CD4-positive, alpha-beta T cell treated with Interleukin-17A for 4 hours (primary cell): ENCODE data around the gene BCL11A.

Experiments
- DNase-seq: peaks from one replicate; pipeline ENCODE4 v3.0.0-alpha.2; 2020; ENCODE audit warnings: mixed read lengths

The BCL11A gene

DNA sequence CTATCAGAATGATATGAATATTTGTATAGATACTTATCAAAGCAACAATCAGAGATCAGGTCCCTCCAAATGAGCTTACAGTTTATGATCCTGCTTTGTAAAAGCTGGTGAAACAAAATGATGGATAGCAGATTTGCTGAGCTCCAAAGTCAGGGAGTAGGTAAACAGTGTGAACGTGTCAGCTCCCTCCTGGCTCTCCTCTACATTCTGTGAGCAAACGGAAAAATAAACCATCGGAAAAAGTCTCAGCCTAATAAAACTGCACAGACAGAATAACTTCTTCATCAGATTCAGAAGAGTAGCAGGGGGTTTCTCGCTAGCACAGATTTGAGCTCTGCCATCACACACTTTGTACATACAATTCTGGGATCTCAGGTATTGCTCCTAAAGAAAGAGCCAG, 51.3 kb downstream of the BCL11A start:
- no peak for DNase-seq

DNA sequence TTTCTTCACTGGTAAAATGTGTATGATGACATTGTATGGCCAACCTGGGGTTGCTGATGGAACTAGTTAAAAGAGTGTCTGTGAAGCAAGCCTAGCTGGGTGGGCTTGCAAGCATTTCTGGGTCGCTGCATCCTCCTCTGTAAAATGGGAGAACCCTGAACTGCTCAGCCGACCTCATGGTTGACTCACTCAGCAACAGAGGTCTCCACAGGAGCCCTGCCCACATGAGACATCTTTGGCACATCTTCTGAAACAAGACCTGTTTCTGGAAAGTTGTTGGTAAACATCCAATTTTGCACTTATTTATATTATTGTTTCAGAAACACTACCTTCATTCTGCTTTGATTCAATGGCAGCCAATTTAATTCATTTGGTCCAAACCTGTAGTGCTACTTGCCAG, 52.6 kb downstream of the BCL11A start:
- no peak for DNase-seq

DNA sequence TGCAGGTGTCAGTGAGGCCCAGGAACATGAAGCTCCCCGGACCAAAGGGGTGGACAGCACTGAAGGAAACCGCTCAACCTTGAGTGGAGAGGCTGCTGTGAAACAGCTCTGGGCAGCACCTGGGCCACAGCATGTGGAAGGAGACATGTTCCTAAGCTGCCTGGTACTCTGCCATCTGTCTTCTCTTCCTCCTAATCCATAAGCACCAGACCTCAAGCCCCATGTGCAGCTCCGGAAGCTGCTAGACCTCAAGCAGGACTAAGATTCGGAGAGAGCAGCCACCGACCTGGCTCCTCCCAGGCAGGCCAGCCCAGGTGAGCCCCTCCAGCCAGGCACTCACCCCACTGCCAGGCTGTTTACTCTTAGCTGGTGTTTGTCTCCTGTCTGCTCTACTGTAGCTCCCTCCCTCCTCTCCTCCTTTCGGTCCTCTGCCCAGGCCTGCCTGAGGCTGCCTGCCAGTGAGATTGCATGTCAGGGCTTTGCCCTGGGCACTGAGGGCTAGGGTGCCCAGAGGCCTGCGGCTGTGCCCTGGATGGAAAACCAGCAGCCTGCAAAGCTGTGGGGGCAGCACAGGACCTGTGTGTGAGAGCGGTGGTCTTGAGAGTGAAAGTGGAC, 53.7 kb downstream of the BCL11A start:
- no peak for DNase-seq

DNA sequence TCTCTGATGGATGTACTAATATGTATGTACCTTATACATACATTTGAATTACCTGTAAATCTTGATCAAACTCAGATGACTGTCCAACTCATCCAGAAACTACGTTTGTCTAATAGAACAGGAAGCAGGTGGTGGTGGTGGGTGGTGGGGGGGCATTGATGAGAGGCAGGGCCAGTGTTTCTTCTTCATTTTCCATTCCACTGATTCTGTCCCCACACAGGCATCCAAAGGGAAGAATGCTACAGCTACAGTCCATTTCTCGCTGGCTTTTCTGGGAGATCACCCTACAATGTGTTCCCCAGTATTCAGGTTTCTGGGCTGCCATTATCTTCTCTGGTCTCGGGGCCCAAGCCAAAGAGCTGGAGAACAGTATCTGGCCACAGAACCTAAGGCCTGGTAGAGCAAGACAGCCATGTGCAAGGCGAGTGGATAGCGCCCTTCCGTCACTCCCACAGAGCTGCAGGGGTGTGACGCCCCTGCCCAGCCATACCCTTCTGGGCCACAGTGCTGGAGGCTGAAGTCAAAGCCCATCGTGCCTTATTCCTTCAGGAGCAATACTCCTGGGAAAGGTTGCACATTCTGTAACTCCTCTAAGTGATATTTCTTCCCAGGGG, 54.5 kb downstream of the BCL11A start:
- DNase-seq: no peak

DNA sequence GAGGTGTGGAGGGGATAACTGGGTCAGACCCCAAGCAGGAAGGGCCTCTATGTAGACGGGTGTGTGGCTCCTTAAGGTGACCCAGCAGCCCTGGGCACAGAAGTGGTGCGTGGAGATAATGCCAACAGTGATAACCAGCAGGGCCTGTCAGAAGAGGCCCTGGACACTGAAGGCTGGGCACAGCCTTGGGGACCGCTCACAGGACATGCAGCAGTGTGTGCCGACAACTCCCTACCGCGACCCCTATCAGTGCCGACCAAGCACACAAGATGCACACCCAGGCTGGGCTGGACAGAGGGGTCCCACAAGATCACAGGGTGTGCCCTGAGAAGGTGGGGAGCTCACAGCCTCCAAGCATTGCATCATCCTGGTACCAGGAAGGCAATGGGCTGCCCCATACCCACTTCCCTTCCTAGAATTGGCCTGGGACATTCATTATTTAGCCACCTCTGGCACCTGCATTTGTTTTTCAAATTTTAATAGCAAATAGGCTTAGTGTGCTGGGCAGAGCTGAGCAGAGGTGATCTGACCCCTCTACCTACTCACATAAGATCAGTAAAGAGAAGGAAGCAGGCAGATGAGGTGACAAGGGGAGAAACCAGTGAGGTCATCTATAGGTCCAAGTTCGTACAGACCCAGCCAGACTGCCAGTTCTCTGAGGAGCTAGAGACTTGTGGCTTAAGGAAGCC, 55.2 kb downstream of the BCL11A start:
- no peak for DNase-seq

DNA sequence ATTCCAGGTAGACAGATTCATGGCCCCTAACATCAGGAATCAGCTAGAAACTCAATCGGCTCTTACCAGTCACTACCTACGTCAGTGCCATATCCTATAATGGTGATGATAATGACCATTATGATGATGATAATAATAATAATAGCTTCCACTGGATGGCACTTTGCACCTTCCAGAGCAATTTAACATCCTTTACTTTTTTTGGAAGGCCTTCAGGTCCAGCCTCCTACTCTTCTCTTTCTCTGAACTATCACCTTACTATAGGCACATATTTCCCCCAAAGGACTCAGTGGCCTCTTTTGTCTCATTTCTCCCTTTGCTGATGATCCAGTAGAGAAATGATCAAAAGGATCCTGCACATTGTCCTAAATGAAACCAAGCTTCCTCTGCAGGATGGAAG, 56.0 kb downstream of the BCL11A start:
- DNase-seq: no peak

DNA sequence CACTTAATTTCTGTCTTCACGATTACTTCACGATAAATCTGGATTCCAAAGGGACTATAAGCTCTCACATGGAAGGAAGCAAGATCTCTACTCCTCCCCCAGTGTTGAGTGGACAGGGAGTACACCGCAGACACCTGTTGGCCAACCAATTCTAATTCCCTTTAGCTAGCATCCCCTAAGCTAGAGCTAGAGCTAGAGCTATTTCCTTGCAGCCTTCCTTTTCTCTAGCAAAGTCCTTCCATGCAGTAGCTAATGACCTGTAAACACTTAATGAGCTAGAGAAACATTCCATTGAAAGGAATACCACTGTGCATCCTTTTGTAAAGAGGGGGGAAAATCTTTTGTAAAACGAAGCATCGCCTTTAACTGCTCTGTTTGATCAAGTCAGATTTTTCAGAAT, 56.5 kb downstream of the BCL11A start:
- DNase-seq: no peak

DNA sequence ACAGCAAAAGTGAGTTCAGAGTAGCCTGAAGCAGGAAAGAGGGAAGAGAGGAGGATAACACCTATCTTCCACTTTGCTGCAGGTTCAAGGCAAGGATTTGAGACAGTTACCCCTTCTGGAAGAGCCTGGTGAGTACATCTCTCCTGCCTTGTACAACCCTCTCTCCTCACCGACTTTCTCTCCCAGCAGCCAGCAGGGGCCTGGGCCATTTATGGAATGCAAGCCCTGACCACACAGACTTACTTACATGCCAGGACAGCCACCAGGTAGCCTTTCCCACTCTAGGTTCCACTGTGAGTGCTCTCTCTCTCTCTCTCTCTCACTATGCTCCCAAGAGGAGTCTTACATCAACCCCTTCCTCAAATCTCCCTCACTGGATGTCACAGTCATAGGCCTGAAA, 57.0 kb downstream of the BCL11A start:
- DNase-seq: no peak

DNA sequence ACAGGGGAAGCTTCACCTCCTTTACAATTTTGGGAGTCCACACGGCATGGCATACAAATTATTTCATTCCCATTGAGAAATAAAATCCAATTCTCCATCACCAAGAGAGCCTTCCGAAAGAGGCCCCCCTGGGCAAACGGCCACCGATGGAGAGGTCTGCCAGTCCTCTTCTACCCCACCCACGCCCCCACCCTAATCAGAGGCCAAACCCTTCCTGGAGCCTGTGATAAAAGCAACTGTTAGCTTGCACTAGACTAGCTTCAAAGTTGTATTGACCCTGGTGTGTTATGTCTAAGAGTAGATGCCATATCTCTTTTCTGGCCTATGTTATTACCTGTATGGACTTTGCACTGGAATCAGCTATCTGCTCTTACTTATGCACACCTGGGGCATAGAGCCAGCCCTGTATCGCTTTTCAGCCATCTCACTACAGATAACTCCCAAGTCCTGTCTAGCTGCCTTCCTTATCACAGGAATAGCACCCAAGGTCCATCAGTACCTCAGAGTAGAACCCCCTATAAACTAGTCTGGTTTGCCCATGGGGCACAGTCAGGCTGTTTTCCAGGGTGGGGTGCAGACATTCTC, 58.3 kb downstream of the BCL11A start:
- DNase-seq: no peak

DNA sequence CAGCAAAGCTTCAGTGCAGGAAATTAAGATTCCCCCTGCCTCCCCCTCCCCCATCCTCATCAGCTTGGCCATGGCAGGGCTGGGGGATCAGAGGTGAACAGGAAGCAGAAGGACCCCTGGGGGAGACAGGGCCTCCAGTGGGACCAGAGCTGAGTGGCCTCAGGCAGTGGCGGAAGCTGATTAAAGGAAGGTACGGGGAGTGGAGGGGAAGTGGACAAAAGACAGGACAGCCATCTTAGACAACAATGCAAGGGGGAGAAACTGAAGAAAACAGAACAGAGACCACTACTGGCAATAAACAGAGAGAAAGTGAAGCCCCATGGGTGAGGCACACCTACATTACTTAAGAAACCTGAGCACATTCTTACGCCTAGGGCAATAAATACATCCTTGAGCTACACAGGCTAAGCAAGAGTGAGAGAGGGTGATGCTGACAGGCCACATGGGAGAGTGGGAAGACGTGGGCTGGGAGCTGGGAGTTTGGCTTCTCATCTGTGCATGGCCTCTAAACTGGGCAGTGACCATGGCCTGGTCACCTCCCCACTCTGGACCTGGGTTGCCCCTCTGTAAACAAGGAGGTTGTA, 59.6 kb downstream of the BCL11A start:
- DNase-seq: no peak

DNA sequence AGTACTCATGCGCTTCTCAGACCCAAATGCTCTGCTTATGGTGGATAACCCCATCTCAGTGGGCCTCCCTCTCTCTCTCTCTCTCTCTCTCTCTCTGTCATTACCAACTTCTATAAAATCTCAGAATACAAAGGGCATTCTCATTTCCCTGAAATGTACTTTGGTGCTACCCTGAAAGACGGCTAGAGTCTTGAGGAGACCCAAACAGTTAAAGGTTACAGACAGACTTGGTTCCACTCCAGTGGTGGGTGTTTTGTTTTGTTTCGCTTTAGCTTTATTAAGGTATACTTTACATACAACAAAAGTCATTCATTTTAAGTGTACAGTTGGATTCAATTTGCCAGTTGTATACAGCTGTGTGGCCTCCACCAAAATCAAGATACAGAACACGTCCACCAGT, 60.9 kb downstream of the BCL11A start:
- no peak for DNase-seq

DNA sequence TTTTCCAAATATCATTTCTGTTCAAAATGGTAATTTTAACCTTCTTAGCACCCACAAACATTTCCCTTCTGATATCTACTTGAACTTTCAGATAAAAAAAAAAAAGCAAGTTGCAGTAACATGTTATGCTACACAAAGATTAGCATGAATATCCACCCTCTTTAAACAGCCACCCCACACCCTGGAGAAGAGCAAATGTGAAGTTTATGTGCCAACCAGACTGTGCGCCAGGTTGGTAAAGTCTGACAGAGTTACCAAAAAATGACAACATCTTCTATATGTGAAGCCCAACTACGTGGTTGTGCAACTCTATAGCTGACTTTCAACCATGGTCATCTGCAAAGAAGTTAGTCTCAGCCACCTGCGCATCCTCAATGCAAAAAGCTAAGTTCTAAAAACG, 62.6 kb downstream of the BCL11A start:
- no peak for DNase-seq

DNA sequence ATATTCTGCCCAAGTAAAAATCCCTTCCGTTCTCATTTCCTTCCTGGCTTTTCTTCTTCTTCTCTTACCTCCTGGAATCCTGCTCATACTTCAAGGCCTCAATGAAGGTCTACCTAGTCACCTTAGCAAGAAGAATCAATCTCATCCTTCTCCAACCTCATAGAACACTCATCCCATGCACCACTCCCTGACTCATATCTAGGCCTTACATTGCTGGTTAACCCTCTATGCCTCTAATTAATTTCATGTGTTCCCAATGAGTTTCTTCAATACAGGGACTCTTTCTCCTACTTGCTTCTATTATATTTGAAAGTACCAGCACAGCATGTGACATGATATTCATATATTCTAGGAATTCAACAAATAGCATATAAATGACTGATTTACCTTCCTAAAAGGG, 63.0 kb downstream of the BCL11A start:
- no peak for DNase-seq

DNA sequence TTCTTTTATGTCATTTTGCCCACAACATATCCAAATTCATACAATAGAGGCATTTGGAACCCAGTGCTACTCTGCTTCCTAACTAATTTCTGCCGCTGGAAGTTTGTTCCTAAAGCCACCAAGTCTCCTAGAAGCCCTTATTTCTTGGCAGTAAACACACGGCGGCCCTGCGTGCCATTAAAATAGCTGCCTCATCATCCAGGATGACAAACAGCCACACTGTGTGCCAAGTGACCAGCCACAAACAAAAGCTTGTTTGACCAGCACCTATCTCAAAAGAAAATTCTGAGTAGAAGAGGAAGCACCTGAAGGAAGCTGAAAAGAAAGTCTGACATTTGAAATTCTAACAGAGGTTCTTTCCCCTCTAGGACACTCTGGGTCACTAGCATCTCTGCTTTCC, 64.2 kb downstream of the BCL11A start:
- DNase-seq: no peak

DNA sequence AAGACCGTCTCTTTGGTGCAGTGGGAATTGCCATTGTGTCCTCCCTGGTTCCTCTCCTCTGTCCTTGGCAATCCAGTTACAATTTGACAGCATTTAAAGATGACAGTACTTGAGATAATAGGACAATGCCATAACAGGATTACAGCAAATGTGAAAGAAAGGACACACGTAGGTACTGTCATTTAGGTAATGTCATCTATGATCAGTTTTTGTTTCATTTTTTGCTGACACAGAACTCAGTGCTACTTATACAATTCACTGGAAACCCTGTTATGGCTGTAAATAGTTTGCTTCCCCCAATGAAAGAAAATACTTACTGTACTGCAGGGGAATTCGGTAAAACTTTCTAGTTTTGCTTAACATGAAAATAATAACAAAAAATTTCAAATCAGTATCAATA, 65.2 kb downstream of the BCL11A start:
- no peak for DNase-seq

DNA sequence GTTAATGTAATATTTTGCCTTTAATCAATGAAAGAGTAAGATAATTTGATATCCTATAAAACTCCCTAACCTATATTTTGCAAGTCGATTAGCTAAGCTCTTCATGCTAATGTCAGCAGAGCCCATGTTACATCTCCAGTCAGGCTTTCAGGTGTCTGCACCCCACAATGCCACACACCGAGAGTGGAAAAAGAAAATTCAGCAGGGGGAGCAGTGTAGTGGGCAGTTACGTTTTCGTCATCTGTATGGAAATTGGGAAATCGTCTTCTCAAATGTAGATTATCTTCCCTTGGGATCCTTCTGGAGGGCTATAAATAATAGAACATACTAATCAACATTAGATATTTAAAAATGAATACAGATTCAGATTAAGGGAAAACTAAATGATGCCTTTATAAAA, 66.3 kb downstream of the BCL11A start:
- DNase-seq: no peak

DNA sequence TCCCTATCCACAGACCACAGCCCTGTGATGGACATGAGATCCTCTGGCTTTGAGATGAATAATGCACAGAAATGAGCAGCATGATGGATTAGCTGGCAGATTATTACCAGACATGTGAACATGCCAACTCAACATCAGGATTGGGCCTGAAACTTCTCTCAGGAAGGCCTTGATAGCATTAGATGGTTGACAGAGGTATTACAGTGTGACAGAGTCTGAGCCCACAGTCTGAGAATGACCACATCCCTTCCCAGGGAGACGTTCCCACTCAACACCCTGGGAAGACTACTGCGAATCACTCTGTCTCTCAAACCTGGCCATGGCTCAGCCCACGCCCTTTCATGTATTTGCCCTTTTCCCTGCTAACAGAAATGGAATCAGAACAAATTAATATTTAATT, 66.9 kb downstream of the BCL11A start:
- no peak for DNase-seq

DNA sequence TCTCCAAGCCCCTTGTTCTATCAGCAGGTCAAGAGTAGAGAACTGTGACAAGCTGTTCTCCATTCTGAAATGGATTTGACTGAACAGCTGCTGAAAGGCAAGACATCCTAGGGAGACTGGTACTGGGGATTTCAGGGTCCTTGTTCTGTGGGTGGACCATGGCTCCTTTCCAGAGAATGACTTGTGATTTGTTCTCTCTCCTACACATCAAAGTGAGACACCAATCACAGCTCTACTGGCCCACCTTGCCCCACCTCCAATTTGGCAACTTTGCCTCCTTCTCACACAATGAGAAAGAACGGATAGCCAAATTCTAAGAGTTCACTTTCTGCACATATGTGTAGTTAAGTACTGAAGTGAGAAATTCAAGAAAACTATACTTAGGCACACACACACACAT, 67.4 kb downstream of the BCL11A start:
- no peak for DNase-seq

DNA sequence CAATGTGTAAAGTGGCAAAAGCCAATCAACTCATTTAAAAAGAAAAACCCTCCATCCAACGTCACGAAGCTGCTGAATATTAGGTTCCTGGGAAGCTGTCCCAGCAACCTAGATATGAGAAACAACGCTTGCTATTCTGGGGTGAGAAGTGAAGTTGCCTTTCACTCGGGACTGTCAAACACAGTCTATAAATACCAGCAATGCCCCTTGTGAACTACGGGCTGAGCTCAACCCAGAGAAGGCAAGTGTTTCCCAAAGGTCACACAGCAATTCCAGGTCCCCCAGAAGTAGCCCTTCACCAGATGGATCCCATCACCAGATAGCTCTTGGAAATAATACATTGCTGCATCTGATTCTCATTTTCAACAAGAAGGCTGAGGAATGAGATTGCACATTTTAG, 67.9 kb downstream of the BCL11A start:
- no peak for DNase-seq

DNA sequence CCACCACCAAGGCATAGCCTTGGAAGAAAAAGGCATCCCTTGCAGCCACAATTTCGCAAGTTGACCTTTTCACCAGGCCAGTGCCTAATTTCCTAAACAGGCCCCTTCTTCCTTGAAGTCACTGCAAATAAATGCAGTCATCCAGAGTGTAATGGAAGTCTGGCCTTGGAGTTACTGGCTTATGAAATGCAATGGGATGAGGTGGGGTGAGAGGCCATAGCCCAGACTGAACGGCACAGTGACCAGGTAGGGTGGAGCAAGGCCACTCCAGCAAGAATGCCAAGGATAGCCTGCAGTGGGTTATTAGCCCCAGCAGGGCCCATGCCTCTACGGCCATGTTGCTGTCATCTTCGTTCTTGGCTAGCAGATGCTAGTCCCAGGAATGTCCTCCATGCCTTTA, 68.4 kb downstream of the BCL11A start:
- no peak for DNase-seq

DNA sequence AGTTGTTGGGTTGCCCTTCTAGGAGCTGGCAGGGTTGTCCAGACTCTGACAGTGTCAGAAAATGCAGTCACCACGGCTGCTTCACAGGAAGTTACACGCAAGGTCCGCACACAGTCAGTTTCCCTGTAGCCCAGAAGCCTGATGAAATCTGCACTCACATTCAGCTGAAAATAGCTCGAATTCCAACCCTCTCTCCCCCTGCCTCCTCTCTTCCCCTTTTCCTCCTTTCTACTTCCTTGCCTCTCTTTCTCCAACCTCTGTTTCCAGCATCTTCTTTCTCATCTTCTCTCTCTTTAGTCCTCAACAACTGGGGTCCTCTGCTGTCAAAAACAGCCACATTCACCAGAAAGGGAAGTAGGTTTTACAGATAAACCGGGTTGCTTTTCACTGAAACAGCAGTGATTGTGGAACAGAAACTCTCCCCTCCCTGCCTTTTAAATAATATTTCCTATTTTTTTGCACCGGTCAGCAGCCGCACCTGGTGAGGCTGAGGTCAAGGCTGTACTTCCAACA, 69.3 kb downstream of the BCL11A start:
- no peak for DNase-seq

DNA sequence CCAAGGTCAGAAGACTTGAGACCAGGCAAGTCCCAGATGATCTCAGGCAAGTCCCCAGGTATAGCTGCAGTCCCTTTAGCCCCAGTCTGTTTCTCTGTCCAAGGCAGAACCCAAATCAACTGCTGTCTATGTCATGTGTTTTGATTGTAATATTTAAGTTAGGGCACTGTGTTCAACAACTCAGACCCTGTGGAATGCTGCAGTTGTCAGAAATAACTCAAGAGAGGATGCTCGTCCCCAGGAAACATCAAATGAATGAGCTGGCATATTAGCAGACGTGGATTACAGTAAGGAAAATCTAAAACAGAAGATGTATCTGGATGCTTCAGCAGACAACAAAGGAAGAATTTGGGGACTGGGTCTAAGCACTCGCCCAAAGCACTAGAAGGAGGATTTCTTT, 70.1 kb downstream of the BCL11A start:
- no peak for DNase-seq

DNA sequence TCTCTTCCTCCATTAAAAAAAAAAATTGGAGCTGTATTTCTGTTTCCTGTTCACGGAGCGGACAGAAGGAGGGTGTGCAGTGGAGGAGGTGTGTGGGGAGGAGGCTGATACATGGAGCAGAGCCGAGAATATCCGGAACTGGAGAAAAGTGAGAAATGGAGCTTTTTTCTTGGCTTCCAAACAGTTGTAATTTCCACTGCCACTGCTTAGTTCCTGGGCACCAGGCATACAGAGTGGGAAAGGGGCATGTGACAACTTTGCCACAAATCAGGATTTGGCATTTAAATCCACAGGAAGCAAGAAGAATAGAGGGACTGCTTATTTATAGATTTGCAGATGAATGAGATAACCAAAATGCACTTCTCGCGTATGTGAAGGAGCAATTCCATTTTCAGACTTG, 71.2 kb downstream of the BCL11A start:
- no peak for DNase-seq

DNA sequence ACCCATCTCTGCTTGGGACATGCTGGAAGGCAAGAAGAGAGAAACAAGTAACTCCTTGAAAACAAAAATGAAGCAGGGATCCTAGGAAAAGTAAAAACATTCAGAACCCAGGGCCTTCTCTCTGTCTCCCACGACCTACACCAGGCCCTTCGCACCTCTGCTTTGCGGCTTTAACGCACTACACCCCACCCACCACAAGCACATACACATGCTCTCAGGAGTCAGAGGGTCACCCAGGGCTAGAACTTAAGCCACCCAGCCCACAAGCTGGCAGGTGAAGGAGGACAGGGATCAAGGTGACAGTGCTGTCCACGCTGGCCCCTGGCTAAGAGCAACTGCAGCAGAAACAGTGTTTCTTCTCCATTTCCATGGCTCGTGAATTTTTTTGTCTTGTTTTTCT, 72.2 kb downstream of the BCL11A start:
- no peak for DNase-seq
